HepG2 (cell line): ENCODE measurements around the gene NRG2. TPM values are rescaled to one million over a fixed set of nuclear protein-coding genes. Genes with fewer than 3 reads are reported as not detected.

Experiments
- ATAC-seq: fragments of 200-7000 bp; cut with Tn5 transposase; 3 replicates; pipeline ENCODE4 v1.9.1; 2020; ENCODE audit warnings: mild to moderate bottlenecking, moderate library complexity
- BruUV-seq: library from RNA; stranded (reverse); fragments of 400-500 nt; replicated peaks from 2 replicates; lab custom pipeline; 2021; lab: Mats Ljungman, UMichigan
- CTCF ChIA-PET: fragments of 300-600 bp; formaldehyde crosslinking; extraction: SDS; loops from one replicate; lab custom pipeline; 2021; ENCODE audit warnings: low total read pairs, inconsistent platforms, low intra/inter-chr PET ratio; lab: Yijun Ruan, JAX
- POLR2A ChIA-PET: fragments of 350-600 bp; sonication (Branson Sonifier 250); formaldehyde crosslinking; loops from one replicate; lab custom pipeline; 2020; ENCODE audit warnings: antibody characterized with exemption, inconsistent platforms; lab: Yijun Ruan, JAX
- DNase-seq: peaks from one replicate; pipeline ENCODE4 v3.0.0-alpha.2; 2015; ENCODE audit warnings: low spot score
- FAIRE-seq: peaks from 3 replicates; lab custom pipeline; 2011; peaks lifted over from hg19 to GRCh38; lab: Jason Lieb, UNC
- H2AFZ ChIP-seq: one replicate; pipeline ENCODE4 v1.6.1; 2011; ENCODE audit warnings: low read length, inconsistent platforms
- H3K27ac ChIP-seq: fragments of 300-600 bp; 3 replicates; pipeline ENCODE4 v1.8.0; 2011; ENCODE audit warnings: mixed run types, mild to moderate bottlenecking, mixed read lengths, low read length, inconsistent platforms; ENCODE audit not compliant: insufficient read depth; ENCODE audit errors: extremely low read length
- H3K27me3 ChIP-seq, 2 experiments: fragments of 200-600 bp in 1 of 2; 2 replicates in 1 of 2; 3 replicates in 1 of 2; pipeline versions ENCODE4 v1.6.0 to v1.8.0; 2011; ENCODE audit warnings: low read length in 2 of 2, mild to moderate bottlenecking in 2 of 2, moderate library complexity in 2 of 2, inconsistent platforms in 1 of 2; ENCODE audit not compliant: insufficient read depth in 2 of 2, control insufficient read depth in 1 of 2
- H3K36me3 ChIP-seq, 2 experiments: fragments of 200-600 bp in 1 of 2; replicated peaks in 1 of 2; 2 replicates in 1 of 2; 3 replicates in 1 of 2; pipeline versions ENCODE4 v1.5.1 to v1.8.0; 2011; ENCODE audit warnings: low read length in 2 of 2, inconsistent platforms in 1 of 2; ENCODE audit not compliant: insufficient read depth in 2 of 2, control insufficient read depth in 1 of 2
- H3K4me1 ChIP-seq: 2 replicates; pipeline ENCODE4 v1.5.1; 2012; ENCODE audit warnings: low read length, inconsistent platforms; ENCODE audit not compliant: insufficient read depth
- H3K4me2 ChIP-seq: 2 replicates; pipeline ENCODE4 v1.6.0; 2011; ENCODE audit warnings: low read depth, low read length, inconsistent platforms
- H3K4me3 ChIP-seq, 3 experiments: fragments of 200-600 bp in 1 of 3; sonication (generic), shearing (Covaris generic) in 1 of 3; replicated peaks in 1 of 3; 2 replicates each; pipeline ENCODE4 v1.5.1; 2011 to 2016; ENCODE audit warnings: low read length in 3 of 3, inconsistent platforms in 2 of 3, low read depth in 2 of 3, mild to moderate bottlenecking in 2 of 3, control low read depth in 1 of 3, mixed read lengths in 1 of 3; ENCODE audit not compliant: insufficient read depth in 1 of 3
- H3K79me2 ChIP-seq: one replicate; pipeline ENCODE4 v1.6.1; 2011; ENCODE audit warnings: low read length, inconsistent platforms; ENCODE audit not compliant: insufficient read depth
- H3K9ac ChIP-seq: 2 replicates; pipeline ENCODE4 v1.6.0; 2011; ENCODE audit warnings: mild to moderate bottlenecking, low read depth, low read length, inconsistent platforms; ENCODE audit not compliant: insufficient read depth
- H3K9me3 ChIP-seq: 2 replicates; pipeline ENCODE4 v1.5.1; 2012; ENCODE audit warnings: mild to moderate bottlenecking, low read length
- H4K20me1 ChIP-seq: 2 replicates; pipeline ENCODE4 v1.6.0; 2011; ENCODE audit warnings: inconsistent platforms, mild to moderate bottlenecking, low read length, moderate library complexity; ENCODE audit not compliant: insufficient read depth
- CBX1 ChIP-seq: IDR thresholded peaks from one replicate; pipeline ENCODE4 v1.6.1; 2016; ENCODE audit warnings: antibody characterized with exemption, low read depth
- FOXJ3 ChIP-seq: sonication (generic); formaldehyde crosslinking; IDR thresholded peaks from 2 replicates; pipeline ENCODE4 v1.4.0; 2020; ENCODE audit warnings: missing genetic modification reagents, mild to moderate bottlenecking, borderline replicate concordance
- GATAD2A ChIP-seq: IDR thresholded peaks from 2 replicates; pipeline ENCODE4 v1.6.1; 2016
- NFE2 ChIP-seq: sonication (generic); formaldehyde crosslinking; IDR thresholded peaks from 2 replicates; pipeline ENCODE4 v1.4.0; 2020; ENCODE audit warnings: missing genetic modification reagents
- NFIC ChIP-seq: IDR thresholded peaks from 2 replicates; pipeline ENCODE4 v1.6.1; 2012; ENCODE audit warnings: mild to moderate bottlenecking, low read length, inconsistent platforms
- NFKB2 ChIP-seq: sonication (generic); formaldehyde crosslinking; IDR thresholded peaks from 2 replicates; pipeline ENCODE4 v1.4.0; 2020; ENCODE audit warnings: missing genetic modification reagents, borderline replicate concordance
- PRDM10 ChIP-seq: sonication (generic); formaldehyde crosslinking; IDR thresholded peaks from 2 replicates; pipeline ENCODE4 v1.4.0; 2020; ENCODE audit warnings: low read depth, missing genetic modification reagents
- ZFP82 ChIP-seq: sonication (generic); formaldehyde crosslinking; IDR thresholded peaks from 2 replicates; pipeline ENCODE4 v1.5.1; 2020; ENCODE audit warnings: mild to moderate bottlenecking, missing genetic modification reagents, borderline replicate concordance
- ZNF672 ChIP-seq: sonication (generic); formaldehyde crosslinking; IDR thresholded peaks from 2 replicates; pipeline ENCODE4 v1.8.1; 2022; ENCODE audit warnings: missing genetic modification reagents
- WGBS: methylation state at CpG from one replicate; pipeline ENCODE4 v1.1.6; 2017; ENCODE audit warnings: low lambda C conversion rate; 5-methylcytosine and 5-hydroxymethylcytosine counted together
- in situ Hi-C: cut with HindIII; loops from 2 replicates; pipeline ENCODE4 v1.10.0; 2017; ENCODE audit warnings: low pct_unique_long_range_greater_than_20kb; ENCODE audit not compliant: extremely low pct_ligation_motif_present
- intact Hi-C: fragments of 100-400 bp; cut with micrococcal nuclease; formaldehyde crosslinking; loops from one replicate; pipeline ENCODE4 v1.10.0; 2022; ENCODE audit not compliant: unreplicated experiment
- polyA plus RNA-seq, 8 experiments: library from polyadenylated mRNA; depleted of rRNA in 3 of 8; stranded (reverse) in 7 of 8; unstranded in 1 of 8; fragments of >200 nt; fragmentation: Illumina TruSeq in 4 of 8; extraction: Trizol in 4 of 8; gene quantifications; 2 replicates each; pipeline versions ENCODE4 v1.2.1 to v1.2.3, GENCODE V29; 2011 to 2016; ENCODE audit warnings: low read depth in 4 of 8, missing spikeins in 1 of 8, mixed read lengths in 1 of 8; ENCODE audit not compliant: insufficient read depth in 1 of 8
- total RNA-seq, 5 experiments: library from RNA; depleted of rRNA; stranded (reverse); fragments of >200 nt; fragmentation: Illumina TruSeq; extraction: Trizol; gene quantifications; 2 replicates each; pipeline ENCODE4 v1.2.3, GENCODE V29; 2016; ENCODE audit warnings: low read depth in 1 of 5

NRG2 gene
- total and polyA plus RNA-seq, 2 of the 13 experiments (the other 11 are each of a cell fraction or from before 2014, with no cell fraction given) = not detected

- TF ChIP-seq NFE2 = no peak
- no peak for TF ChIP-seq PRDM10 (CRISPR knock-in tag)
- TF ChIP-seq NFIC = no peak
- TF ChIP-seq CBX1 = no peak
- TF ChIP-seq ZFP82 = no peak
Observed at GRCh38 chr5:139825690-139826089, 217.4 kb downstream of the NRG2 start (continued).

- BruUV-seq = no TSS peak
- no peak overlapping the region for H3K27ac ChIP-seq
- in situ Hi-C loops = no loop called here
- POLR2A ChIA-PET = no interaction called here
- H3K27me3 ChIP-seq = peaks cover 8 to 33% of the 10 kb centered on the region in 2 experiments; a peak in 3 of 5 replicates
- CTCF ChIA-PET = no interaction called here
- 40% methylated on average over 3 of the region's 7 CpGs for WGBS
- intact Hi-C loops = no loop called here
- DNase-seq (no peak), ATAC-seq (peak; percentile 25; the same call in 2 of the 3 replicates), FAIRE-seq (no peak)
- no peak overlapping the region for H2AFZ ChIP-seq
- H3K4me2 ChIP-seq = no peak overlapping the region
- no peak overlapping the region for H3K9ac ChIP-seq
- no peaks in the 10 kb centered on the region for H3K79me2 ChIP-seq
- TF ChIP-seq NFKB2 (CRISPR knock-in tag) = no peak
- no peak for TF ChIP-seq FOXJ3 (CRISPR knock-in tag)
- no peak for TF ChIP-seq ZNF672 (CRISPR knock-in tag)
- no peak for TF ChIP-seq GATAD2A (CRISPR knock-in tag)
- no peaks in the 10 kb centered on the region for H4K20me1 ChIP-seq
- H3K9me3 ChIP-seq = no peaks in the 10 kb centered on the region
- H3K4me3 ChIP-seq = no peak overlapping the region
- H3K36me3 ChIP-seq = no peaks in the 10 kb centered on the region
- peaks cover 9% of the 10 kb centered on the region; the same call in 1 of the 2 replicates for H3K4me1 ChIP-seq
Observed at GRCh38 chr5:139823757-139824355, 219.2 kb downstream of the NRG2 start.
